ENCODE data around the gene FAM135A. TPM values are rescaled to one million over a fixed set of nuclear protein-coding genes. Genes with fewer than 3 reads are reported as not detected.

Gene FAM135A
- total RNA-seq, 1 experiment from 2014 or later, result 31.0 TPM

GRCh38 chr6:70549327-70549726, 136.0 kb downstream of the FAM135A start:
- Mint-ChIP-seq H3K9me3 (no peaks in the 10 kb centered on the region), H3K36me3 (ENCODE audit: insufficient read depth in 1 of 3, low read depth in 3 of 3) (peaks cover 4 to 7% (median 6%) of the 10 kb centered on the region in 3 experiments; a peak in 5 of 7 replicates), H3K4me1 (peaks cover 12 to 21% of the 10 kb centered on the region in 2 experiments), H3K4me3 (no peak overlapping the region), H3K27ac (no peak overlapping the region), H3K27me3 (ENCODE audit: low read depth) (no peaks in the 10 kb centered on the region)
- no peak for DNase-seq
- Histone ChIP-seq H3K27ac (ENCODE audit: insufficient read length, low read depth, low read length) (no peak overlapping the region), H3K79me1 (ENCODE audit: insufficient read depth, low read depth, low read length, poor library complexity, severe bottlenecking) (no peaks in the 10 kb centered on the region), H3K23me2 (ENCODE audit: insufficient read length, low read depth, low read length, poor library complexity, severe bottlenecking) (no peaks in the 10 kb centered on the region), H2BK12ac (ENCODE audit: insufficient read length, low read depth, low read length) (no peak overlapping the region), H3K27me3 (ENCODE audit: insufficient read depth, low read length) (no peaks in the 10 kb centered on the region), H2AFZ (ENCODE audit: low read length) (no peak overlapping the region), H4K91ac (ENCODE audit: insufficient read length, low read depth, low read length) (no peak overlapping the region), H4K8ac (replicated peaks; ENCODE audit: insufficient read length, low read depth, low read length) (no peak overlapping the region), H2BK20ac (ENCODE audit: low read depth, low read length, poor library complexity, severe bottlenecking) (no peak overlapping the region), H3K79me2 (ENCODE audit: insufficient read depth, low read length) (no peaks in the 10 kb centered on the region), H3K23ac (ENCODE audit: insufficient read length, low read depth, low read length) (no peak overlapping the region), H3K9me3 (ENCODE audit: control insufficient read depth, low read depth, low read length) (no peaks in the 10 kb centered on the region), H2BK120ac (ENCODE audit: low read depth, low read length, poor library complexity, severe bottlenecking) (no peak overlapping the region), H4K20me1 (ENCODE audit: control insufficient read depth, insufficient read depth, insufficient read length) (no peaks in the 10 kb centered on the region), H3K14ac (ENCODE audit: insufficient read depth, low read length) (no peak overlapping the region), H2AK5ac (ENCODE audit: insufficient read length, low read length) (no peak overlapping the region), H3K18ac (ENCODE audit: insufficient read length, low read depth, low read length) (no peak overlapping the region), H3K56ac (ENCODE audit: insufficient read length, low read depth, low read length) (no peak overlapping the region), H3K9ac (ENCODE audit: extremely low read depth, insufficient read length, low read length) (no peak overlapping the region), H2BK5ac (ENCODE audit: insufficient read length, low read length) (no peak overlapping the region), H3K4me2 (ENCODE audit: insufficient read depth, insufficient read length, low read length) (no peak overlapping the region), H4K5ac (ENCODE audit: insufficient read length, low read depth, low read length) (no peak overlapping the region), H3K4me1 (ENCODE audit: insufficient read depth, low read length) (no peaks in the 10 kb centered on the region), H3T11ph (ENCODE audit: low read length) (no peak overlapping the region), H3K4ac (ENCODE audit: low read depth, low read length) (no peak overlapping the region), H2BK15ac (ENCODE audit: low read depth, low read length) (no peak overlapping the region)
- TF ChIP-seq CTCF (conservative IDR thresholded peaks at IDR 0.05), result no peak
